GM19238 (cell line): ENCODE results near the gene KEAP1.

Experiments used
- DNase-seq: peaks from one replicate; pipeline ENCODE4 v3.0.0; 2011; ENCODE audit warnings: low spot score; ENCODE audit not compliant: insufficient read length

The KEAP1 gene

DNA sequence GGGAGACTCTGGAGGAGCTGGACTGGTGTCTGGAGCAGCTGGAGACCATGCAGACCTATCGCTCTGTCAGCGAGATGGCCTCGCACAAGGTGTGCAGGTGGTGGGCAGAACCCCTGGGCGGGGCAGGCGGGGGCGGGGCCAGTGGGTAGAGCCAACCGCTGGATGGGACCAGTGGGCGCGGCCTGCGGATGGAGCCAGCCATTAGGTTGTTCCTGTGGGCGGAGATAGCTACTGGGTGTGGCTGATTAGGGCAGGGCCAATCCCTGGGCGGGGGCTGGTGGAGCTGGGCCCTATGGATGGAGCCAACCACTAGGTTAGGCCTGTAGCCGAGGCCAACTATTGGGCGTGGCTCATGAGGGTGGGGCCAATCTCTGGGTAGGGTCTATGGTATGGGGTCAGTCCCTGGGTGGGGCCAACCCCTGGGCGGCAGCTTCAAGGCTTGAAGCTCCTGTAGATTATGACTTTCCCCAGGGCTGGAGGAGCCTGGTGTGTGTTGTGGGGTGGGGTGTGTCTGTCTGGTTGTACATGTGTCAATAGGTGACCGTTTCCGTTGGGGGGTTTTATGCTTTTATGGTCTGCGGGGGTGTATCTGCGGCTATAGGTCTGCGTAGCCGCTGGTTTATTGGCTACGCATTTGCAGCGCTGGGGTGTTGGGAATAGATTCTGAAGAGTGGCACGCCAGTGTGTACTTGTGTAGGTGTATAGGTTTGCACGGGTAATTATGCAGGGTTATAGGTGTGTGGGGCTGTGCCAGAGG is 52.1 kb downstream of the KEAP1 start:
- no peak for DNase-seq

DNA sequence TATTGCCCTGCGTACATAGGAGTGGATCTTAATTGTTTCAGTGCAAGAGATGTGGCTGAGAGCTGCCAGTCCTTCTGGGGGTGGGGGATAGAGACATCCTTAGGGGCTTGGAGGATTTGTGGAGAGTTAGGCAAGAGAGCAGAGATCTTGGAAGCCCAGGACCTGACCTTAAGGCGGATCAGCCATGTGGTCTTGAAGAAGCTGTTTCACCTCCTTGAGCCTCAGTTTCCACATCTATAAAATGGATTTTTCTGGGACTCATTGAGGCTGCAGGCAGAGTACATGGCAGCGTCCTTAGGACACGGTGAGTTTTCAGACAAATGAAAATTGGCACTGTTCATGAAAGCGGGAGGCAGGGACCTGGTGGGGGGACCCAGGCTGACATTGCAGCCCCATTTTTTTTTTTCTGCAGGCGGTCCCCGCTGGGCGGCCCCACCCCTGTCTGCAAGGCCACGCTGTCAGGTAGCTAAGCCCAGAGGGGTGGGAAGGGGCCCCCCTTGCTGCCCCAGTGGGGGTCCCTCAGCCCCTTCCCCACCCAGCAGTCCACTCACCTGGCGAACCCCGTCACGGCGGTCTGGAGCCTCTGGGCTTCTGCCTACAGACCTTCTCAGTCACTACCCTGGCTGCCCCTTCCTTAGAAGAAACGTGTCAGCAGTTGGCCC is 52.8 kb downstream of the KEAP1 start:
- DNase-seq = no peak

DNA sequence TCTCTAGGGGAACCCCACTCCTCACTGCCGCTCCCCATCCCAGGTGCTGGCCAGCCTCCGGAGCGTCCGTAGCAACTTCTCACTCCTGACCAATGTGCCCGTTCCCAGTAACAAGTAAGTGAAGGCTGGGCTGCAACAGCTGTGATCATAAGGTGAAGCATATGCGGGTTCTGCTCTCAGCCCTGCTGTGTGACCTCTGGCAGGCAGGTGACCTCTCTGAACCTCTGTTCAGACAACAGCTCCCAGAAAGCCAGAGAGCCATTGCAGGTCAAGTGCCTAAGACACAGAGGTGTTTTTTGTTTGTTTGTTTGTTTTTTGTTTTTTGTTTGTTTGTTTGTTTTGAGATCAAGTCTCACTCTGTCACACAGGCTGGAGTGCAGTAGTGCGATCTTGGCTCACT is 54.1 kb downstream of the KEAP1 start:
- no peak for DNase-seq

GRCh38 chr19:10442698-10443097 is 60.5 kb downstream of the KEAP1 start:
- no peak for DNase-seq

DNA sequence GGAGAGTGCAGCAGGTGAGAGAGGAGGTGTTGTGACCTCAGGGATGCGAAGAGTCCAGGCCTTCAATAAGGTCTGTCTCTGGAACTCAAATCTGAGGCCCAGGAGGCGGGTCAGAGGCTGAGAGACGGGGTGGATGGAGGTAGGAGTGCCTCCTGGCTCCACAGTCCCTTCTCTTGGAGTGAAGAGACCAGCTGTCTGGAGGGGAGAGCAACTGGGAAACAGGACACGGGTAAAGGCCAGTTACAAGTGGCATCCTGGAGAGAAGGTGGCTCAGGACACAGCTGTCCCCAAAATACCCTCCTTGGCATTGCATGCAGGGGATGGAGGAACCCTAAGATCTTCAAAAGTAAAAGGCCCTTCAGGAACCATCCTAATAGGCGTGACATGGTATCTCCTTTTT is 63.6 kb downstream of the KEAP1 start:
- DNase-seq = no peak
